ENCODE data around the gene GTF2F2. TPM values are rescaled to one million over a fixed set of nuclear protein-coding genes. Genes with fewer than 3 reads are reported as not detected.
A peak's percentile ranks its signal among the peaks of the same experiment; 100 is the strongest.
"Not testable (repeated sequence)": the region's sequence is repeated elsewhere in the genome, so short reads cannot be mapped to it uniquely, and the experiment has no call there.

GTF2F2 gene
- polyA plus RNA-seq, 3 donors = 30.3 to 32.9 (median 32.5) TPM

- peak in 1 of 3 donors; percentile 8 for DNase-seq (ENCODE audit: low read depth in 3 of 3, low spot score in 2 of 3)
These were observed 58.2 kb downstream of the GTF2F2 start for GRCh38 chr13:45178349-45179162.

GRCh38 chr13:45179428-45179827 lies 59.1 kb downstream of the GTF2F2 start:
- DNase-seq (ENCODE audit: low read depth in 3 of 3, low spot score in 2 of 3) = peak in 1 of 3 donors; percentile 24

GRCh38 chr13:45180303-45180702 lies 60.0 kb downstream of the GTF2F2 start:
- DNase-seq (ENCODE audit: low read depth in 3 of 3, low spot score in 2 of 3) = no peak

GRCh38 chr13:45180713-45181601 lies 60.6 kb downstream of the GTF2F2 start:
- DNase-seq (ENCODE audit: low read depth in 3 of 3, low spot score in 2 of 3) = no peak

- DNase-seq (ENCODE audit: low read depth in 3 of 3, low spot score in 2 of 3) = no peak
These were observed 64.4 kb downstream of the GTF2F2 start for GRCh38 chr13:45184693-45185092.

GRCh38 chr13:45185286-45185685 lies 65.0 kb downstream of the GTF2F2 start:
- DNase-seq (ENCODE audit: low read depth in 3 of 3, low spot score in 2 of 3) = no peak

GRCh38 chr13:45189077-45189476 lies 68.8 kb downstream of the GTF2F2 start:
- DNase-seq (ENCODE audit: low read depth in 3 of 3, low spot score in 2 of 3) = not testable (repeated sequence)

- not testable (repeated sequence) for DNase-seq (ENCODE audit: low read depth in 3 of 3, low spot score in 2 of 3)
These were observed 69.2 kb downstream of the GTF2F2 start for GRCh38 chr13:45189511-45189910.

- DNase-seq (ENCODE audit: low read depth in 3 of 3, low spot score in 2 of 3) = no peak
These were observed 71.6 kb downstream of the GTF2F2 start for GRCh38 chr13:45191874-45192273.

GRCh38 chr13:45194081-45194939 lies 74.0 kb downstream of the GTF2F2 start:
- no peak for DNase-seq (ENCODE audit: low read depth in 3 of 3, low spot score in 2 of 3)

- DNase-seq (ENCODE audit: low read depth in 3 of 3, low spot score in 2 of 3) = no peak
These were observed 75.1 kb downstream of the GTF2F2 start for GRCh38 chr13:45195421-45195820.

GRCh38 chr13:45196096-45196495 lies 75.8 kb downstream of the GTF2F2 start:
- DNase-seq (ENCODE audit: low read depth in 3 of 3, low spot score in 2 of 3) = no peak

- no peak for DNase-seq (ENCODE audit: low read depth in 3 of 3, low spot score in 2 of 3)
These were observed 76.3 kb downstream of the GTF2F2 start for GRCh38 chr13:45196622-45197021.

- no peak for DNase-seq (ENCODE audit: low read depth in 3 of 3, low spot score in 2 of 3)
These were observed 77.7 kb downstream of the GTF2F2 start for GRCh38 chr13:45198041-45198440.

GRCh38 chr13:45198924-45199323 lies 78.6 kb downstream of the GTF2F2 start:
- no peak for DNase-seq (ENCODE audit: low read depth in 3 of 3, low spot score in 2 of 3)

GRCh38 chr13:45199711-45200110 lies 79.4 kb downstream of the GTF2F2 start:
- no peak for DNase-seq (ENCODE audit: low read depth in 3 of 3, low spot score in 2 of 3)

- DNase-seq (ENCODE audit: low read depth in 3 of 3, low spot score in 2 of 3) = no peak
These were observed 80.5 kb downstream of the GTF2F2 start, which contains the start of gene KCTD4 for GRCh38 chr13:45200701-45201232. Gene KCTD4, minus strand, starts transcription at chr13:45201045. Its CDS starts 6,478 bp downstream, at chr13:45194567.

GRCh38 chr13:45205124-45205523 lies 84.8 kb downstream of the GTF2F2 start:
- DNase-seq (ENCODE audit: low read depth in 3 of 3, low spot score in 2 of 3) = no peak

GRCh38 chr13:45206340-45206739 lies 86.0 kb downstream of the GTF2F2 start:
- DNase-seq (ENCODE audit: low read depth in 3 of 3, low spot score in 2 of 3) = no peak

GRCh38 chr13:45207319-45207718 lies 87.0 kb downstream of the GTF2F2 start:
- no peak for DNase-seq (ENCODE audit: low read depth in 3 of 3, low spot score in 2 of 3)
